ENCODE results near the gene RAB11FIP3. TPM values are rescaled to one million over a fixed set of nuclear protein-coding genes. Genes with fewer than 3 reads are reported as not detected.
"Not testable (repeated sequence)": the region's sequence is repeated elsewhere in the genome, so short reads cannot be mapped to it uniquely, and the experiment has no call there.

The RAB11FIP3 gene
- total RNA-seq, 1 donor from 2014 or later = 24.1 TPM

DNA sequence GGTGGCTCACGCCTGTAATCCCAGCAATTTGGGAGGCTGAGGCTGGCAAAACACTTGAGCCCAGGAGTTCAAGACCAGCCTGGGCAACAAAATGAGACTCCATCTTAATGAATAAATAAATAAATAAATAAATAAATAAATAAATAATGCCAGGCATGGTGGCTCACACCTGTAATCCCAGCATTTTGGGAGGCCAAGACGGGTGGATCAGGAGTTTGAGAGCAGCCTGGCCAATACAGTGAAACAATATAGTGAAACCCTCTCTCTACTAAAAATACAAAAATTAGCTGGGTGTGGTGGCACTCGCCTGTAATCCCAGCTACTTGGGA, 10.3 kb upstream of the RAB11FIP3 start:
- ATAC-seq; DNase-seq (ENCODE audit: low spot score): not testable (repeated sequence)

DNA sequence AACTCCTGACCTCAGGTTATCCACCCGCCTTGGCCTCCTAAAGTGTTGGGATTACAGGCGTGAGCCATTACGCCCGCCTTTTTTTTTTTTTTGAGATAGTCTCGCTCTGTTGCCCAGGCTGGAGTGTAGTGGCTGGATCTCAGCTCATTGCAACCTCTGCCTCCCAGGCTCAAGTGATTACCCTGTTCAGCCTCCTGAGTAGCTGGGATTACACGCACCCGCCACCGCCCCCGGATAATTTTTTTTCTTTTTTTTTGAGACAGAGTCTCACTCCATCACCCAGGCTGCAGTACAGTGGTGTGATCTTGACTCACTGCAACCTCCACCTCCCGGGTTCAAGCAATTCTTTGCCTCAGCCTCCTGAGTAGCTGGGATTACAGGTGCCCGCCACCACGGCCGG, 3.3 kb upstream of the RAB11FIP3 start:
- DNase-seq (ENCODE audit: low spot score); ATAC-seq: not testable (repeated sequence)

DNA sequence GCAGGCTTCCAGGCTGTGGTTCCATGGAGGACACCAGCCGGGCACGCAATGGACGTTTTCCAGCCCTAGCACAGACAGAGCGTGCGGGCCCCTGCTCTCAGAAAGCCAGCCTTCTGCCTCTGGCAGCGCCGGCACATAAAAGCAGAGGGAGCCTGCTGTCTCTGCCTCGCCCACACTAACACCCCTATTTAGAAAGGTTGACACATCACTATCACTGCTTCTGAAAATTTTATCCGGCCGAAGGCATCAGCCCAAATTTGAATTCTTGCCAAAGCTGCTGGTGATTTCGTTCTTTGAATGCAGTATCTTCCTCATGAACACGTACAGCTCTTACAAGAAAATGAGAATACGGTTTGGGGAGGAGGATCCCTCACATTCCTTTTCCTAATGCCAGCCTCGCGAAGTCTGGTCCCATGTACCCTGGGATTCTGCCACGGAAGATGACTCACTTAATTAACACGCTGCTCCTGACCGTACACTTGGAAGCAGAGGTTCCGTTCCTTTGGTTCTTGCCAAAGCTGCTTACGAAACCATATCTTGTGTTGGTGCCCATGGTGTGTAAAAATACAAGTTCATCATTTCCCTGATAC, 1.3 kb upstream of the RAB11FIP3 start:
- DNase-seq (ENCODE audit: low spot score) (peak; percentile 64), ATAC-seq (peak; percentile 61)

DNA sequence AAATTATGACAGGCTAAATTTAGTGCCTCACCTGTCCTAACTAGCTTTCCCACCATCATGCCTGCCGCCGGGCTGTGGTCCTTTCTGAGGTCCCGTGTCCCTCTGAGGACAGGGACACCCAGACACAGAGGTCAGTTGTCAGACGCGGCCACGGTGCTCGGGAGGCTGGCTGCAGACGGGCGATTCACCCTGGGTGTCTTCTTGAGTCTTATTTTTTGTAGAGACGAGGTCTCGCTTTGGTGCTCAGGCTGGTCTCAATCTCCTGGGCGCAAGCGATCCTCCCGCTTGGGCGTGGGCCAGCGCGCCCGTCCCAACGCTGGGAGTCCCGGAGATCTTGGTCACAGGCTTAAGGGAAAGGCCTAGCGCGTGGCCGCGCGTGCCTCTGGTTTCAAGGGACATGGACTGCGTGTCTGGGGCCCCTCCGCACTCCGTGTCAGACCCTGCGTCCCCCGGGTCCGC, 797 bp upstream of the RAB11FIP3 start:
- ATAC-seq (peak; percentile 62), DNase-seq (ENCODE audit: low spot score) (peak; percentile 67)

DNA sequence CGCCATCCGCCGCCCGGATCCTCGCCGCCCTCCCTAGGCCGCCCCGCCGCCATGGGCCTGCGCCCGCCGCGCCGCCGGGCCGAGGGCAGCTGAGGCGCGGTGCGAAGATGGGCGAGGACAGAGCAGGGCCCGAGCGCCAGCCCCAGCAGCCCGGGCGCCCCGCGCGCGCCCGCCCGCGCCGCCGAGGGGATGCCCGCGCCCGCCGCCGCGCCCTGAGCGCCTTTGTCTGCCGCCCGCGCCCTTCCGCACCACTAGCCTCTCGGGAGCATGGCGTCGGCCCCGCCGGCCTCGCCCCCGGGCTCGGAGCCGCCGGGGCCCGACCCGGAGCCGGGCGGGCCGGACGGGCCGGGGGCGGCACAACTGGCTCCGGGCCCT, 278 bp downstream of the RAB11FIP3 start:
- DNase-seq (ENCODE audit: low spot score) (no peak), ATAC-seq (peak; percentile 28)

DNA sequence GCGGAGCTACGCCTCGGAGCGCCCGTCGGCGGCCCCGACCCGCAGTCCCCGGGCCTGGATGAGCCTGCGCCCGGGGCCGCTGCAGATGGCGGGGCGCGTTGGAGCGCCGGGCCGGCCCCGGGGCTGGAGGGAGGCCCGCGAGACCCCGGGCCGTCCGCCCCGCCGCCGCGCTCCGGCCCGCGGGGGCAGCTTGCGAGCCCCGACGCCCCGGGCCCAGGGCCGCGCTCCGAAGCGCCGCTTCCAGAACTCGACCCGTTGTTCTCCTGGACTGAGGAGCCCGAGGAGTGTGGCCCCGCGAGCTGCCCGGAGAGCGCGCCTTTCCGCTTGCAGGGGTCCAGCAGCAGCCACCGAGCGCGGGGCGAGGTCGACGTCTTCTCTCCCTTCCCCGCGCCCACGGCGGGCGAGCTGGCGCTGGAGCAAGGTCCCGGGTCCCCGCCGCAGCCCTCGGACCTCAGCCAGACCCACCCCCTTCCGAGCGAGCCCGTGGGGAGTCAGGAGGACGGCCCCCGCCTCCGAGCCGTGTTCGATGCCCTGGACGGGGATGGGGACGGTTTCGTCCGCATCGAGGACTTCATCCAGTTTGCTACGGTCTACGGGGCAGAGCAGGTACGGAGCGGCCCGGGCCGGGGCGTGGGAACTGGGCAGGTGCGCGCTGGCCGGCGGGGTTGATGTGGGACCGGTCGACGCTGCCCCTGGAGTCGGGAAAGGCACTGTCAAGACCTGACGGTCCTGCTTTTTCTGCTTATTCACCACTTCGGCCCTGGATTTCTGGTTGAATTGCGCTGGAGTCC, 861 bp downstream of the RAB11FIP3 start:
- DNase-seq (ENCODE audit: low spot score) = no peak
- ATAC-seq = peak; percentile 4

DNA sequence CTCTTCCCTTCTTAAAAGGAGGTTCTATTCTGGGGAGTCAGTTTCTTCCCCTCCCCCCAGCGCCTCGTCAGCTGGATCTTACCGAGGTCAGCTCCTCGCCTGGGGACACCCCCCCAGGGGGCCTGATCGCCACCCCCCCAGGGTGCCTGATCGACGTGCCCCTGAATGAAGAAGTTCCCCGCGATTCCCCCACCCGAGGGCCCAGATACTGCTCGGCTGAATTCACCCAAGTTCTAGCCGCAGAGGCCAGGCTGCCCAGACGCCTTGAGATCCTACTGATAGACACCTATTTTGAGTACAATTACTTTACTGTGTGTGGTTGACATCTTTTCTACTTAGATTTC, 1.4 kb downstream of the RAB11FIP3 start:
- ATAC-seq (no peak), DNase-seq (ENCODE audit: low spot score) (no peak)

DNA sequence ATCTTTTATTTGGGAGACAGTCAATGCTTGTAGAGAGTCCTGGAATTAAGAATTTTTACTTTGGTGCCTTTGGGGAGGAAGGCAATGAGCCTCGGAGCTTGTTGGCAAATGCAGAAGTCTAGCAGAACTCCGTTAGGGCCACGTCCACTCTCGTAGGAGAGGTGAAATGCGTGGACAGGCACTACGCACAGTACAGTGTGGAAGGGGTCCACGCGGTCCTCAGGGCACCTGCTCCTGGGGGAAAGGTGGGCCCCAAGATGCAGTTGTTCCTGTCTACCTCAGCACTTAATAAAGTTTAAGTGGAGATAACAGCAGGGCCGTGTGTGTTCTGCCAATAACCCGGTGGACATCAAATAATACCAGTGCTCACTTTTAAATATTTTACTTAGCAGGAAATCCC, 1.8 kb downstream of the RAB11FIP3 start:
- DNase-seq (ENCODE audit: low spot score) (no peak), ATAC-seq (no peak)

DNA sequence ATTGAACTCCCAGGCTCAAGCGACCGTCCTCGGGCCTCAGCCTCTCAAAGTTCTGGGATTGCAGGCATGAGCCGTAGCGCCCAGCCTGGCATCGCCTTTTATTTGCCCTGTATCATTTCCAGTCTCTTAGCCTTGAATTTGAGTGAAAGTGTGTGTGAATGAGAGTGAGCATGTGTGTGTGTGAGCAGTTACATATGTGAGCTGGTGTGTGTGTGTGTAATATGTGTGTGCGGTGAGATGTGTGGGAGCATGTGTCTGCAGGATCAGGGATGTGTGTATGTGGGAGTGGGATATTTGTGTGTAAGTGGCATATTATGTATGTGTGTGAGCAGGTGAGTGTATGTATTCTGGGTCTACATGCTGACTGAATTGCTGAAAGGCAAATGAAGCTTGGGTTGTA, 5.5 kb downstream of the RAB11FIP3 start:
- DNase-seq (ENCODE audit: low spot score) (no peak), ATAC-seq (no peak)

DNA sequence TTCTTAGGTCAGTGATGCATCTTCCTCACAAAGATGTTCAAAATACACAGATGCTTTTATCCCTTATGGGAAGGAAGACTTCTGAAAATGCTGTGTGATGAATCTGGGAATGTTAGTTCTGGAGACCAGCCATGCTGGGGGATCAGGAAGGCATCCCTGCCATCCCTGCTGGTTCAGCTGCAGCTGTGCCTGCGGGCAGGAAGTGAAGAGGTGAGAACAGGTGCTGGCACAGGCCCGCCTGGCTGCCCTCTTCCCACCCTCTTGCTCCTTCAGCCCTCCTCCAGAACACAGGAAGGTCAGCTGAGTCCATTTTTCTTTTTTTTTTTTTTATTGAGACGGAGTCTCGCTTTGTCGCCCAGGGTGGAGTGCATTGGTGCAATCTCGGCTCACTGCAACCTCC, 15.2 kb downstream of the RAB11FIP3 start:
- no peak for ATAC-seq
- DNase-seq (ENCODE audit: low spot score) = no peak

DNA sequence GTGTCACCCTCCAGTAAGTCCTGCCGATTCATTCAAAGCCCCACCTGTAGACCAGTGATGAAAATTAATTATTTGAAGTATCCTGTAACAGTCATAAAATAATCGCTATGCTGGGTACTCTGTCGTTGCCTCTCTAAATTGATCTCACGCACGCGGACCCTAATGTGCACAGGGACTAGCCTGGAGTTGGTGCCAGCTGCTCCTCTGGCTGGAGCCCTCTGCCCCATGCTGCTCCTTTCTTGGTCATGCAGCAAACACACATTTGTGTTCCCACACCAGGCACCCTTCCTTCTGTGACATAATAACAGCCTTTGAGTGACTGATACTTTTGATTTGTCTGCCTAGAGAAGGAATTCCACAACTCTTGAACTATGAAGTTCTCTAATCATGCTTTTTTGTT, 16.0 kb downstream of the RAB11FIP3 start:
- DNase-seq (ENCODE audit: low spot score) (no peak), ATAC-seq (no peak)

DNA sequence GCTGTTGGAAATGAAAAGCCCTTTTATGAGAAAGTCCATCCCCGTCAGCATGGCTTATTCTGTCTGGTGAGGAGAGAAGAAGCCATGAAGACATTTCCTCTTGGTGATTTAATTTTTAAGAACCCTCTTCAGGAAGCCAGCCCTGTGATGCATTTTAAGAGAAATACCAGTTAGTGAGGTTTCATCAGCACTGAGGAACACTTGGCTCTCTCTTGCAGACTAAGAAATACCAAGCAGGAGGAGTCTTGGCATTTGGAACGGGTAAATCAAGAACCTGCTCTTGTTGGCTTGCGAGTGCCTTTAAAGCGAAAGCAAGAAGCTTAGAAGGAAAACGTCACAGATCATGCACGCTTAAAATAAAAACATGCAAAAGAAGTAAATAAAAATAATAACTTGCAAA, 17.5 kb downstream of the RAB11FIP3 start:
- ATAC-seq = no peak
- no peak for DNase-seq (ENCODE audit: low spot score)

DNA sequence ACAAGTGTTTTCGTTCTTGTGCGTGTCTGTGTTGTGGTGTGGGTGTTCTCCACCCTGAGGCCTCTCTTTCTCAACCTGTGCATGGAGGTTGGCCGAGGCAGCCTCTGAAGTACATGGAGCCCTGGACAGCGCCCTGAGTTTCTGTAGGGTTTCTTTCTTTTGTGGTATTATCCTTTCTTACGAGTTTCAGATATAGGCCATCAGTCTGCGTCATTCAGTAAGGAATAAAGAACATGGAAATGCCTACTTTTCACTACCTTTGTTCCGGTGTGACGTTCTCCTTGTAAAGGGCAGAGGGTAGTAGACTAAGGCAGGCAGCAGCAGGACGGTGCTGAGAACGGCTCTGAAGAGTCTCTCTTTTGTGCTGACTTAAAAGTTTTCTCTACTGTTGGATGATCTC, 18.6 kb downstream of the RAB11FIP3 start:
- DNase-seq (ENCODE audit: low spot score) (no peak), ATAC-seq (no peak)

DNA sequence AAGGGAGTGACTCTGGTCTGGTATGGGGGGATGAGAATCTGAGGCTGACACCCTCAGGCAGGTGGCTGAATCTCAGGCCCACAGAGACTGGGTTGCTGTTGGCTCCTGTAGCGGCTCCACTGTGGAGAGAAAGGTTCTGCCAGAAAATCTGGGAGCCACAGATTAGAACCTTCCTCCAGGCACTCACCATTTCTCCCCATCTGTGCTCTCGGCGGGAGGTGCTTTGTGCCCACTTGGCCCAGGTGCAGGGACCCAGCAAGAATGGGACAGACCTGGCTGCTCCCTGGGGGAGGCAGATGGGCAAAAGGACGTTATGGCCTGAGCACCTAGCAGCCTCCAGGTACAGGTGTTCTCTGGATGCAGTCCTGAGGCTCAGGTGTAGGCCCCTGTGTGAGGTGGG, 20.1 kb downstream of the RAB11FIP3 start:
- ATAC-seq (no peak), DNase-seq (ENCODE audit: low spot score) (no peak)

DNA sequence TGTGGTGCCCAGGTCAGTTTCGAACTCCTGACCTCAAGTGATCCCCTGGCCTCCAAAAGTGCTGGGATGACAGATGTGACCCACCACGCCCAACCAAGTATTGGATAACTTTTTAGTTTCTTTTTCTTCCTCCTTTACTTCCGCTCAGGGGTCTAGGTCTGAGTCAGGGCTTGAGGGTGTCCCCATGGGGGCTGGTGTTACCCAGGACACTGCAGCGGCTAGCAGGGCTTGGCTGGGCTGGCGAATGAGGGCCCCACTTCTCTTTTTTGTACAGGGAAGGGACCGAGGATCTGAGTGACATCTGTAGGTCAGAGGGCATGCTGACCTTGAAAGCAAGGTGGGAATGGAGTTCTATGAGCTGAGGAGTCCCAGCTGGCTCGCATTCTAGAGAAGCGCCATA, 24.9 kb downstream of the RAB11FIP3 start:
- DNase-seq (ENCODE audit: low spot score) = no peak
- ATAC-seq = no peak

DNA sequence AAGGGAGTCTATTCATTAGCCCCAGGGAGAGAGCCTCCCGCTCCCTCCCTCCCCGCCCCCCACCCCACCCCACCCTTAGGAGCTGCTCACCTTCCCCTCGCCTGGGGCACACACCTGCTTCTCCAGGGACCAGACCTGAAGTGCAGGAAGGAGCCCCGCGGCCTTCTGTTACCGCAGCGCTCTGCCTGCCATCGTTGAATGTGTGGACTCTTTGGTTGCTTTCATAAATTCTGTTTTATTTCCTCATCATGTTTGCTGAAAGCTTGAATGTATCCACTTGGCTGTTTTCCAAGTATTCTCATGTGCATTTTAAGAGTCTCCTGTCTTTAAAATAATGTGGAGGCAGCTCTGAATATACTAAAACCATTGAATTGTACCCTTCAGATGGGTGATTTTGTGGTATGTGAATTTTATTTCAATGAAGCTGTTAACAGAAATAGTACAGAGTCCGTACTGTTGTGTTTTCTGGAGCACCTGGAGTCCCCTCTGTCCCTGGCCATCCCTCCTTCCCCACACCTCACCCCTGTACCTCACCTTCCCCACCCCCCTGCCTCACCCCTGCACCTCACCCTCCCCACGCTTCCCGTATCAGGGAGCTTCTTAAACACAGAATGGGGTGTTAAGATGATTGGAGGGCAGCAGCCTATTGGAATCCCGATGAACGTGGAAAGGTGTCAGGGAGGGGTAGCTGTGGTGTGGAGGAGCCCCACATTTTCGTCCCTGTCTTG, 25.5 kb downstream of the RAB11FIP3 start:
- peak; percentile 23 for ATAC-seq
- DNase-seq (ENCODE audit: low spot score) = no peak

DNA sequence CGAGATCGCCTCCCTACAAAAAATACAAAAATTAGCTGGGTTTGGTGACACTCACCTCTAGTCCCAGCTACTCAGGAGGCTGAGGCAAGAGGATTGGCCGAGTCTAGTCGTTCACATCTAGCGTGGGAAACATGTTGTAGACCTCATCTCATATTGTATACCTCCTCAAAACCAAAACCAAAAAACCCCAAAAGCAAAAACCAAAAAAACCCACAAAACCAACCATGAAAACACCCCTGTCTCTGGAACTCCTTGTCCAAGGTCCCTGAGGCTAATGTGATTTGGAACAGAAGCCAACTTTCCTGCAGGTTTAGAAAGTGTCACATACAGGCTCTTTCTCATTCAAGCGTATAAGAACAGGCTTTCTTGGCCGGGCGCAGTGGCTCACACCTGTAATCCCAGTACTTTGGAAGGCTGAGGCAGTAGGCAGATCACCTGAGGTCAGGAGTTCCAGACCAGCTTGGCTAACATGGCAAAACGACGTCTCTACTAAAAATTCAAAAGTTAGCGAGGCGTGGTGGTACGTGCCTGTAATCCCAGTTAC, 29.0 kb downstream of the RAB11FIP3 start:
- DNase-seq (ENCODE audit: low spot score) (no peak), ATAC-seq (no peak)

DNA sequence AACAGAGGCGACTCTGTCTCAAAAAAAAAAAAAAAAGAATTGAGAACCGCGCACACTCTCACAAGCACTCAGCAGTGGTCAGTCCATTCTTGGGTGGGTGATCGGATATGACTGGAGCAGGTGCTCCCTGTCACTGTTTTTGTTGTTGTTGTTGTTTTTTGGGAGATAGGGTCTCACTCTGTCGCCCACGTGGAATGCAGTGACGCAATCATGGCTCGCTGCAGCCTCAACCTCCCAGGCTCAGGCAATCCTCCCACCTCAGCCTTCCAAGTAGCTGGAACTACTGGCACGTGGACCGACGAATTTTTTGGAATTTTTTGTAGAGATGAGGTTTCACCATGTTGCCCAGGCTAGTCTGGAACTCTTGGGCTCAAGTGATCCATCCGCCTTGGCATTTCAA, 30.0 kb downstream of the RAB11FIP3 start:
- no peak for ATAC-seq
- no peak for DNase-seq (ENCODE audit: low spot score)

DNA sequence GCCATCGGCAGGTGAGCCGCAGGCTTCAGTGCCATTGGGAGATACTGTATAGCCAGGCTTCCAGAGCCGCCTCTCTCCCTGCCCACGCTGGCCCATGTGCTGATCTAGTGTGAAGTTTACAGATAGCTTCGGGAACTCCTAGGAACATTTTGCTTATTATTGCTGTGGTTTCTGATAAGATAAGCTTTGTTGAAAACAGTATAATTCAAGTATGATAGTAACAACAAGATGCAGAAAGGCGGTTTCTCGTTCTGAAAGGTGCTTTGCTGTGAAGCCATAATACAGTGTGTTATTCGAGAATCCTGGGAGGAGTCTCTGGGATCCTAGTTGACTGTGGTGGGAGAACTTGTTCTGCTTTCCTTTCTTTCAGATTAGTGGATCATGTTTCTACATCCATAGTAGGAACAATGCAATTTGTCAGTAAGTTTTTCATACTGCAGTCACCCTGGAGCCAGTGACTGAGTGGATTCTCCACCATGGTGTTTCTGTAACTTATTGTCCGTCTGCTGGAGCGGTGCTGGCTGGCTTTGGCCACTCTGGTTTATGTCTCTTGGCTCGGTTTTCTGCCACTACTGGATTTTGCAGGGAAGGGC, 31.5 kb downstream of the RAB11FIP3 start:
- peak; percentile 86 for ATAC-seq

DNA sequence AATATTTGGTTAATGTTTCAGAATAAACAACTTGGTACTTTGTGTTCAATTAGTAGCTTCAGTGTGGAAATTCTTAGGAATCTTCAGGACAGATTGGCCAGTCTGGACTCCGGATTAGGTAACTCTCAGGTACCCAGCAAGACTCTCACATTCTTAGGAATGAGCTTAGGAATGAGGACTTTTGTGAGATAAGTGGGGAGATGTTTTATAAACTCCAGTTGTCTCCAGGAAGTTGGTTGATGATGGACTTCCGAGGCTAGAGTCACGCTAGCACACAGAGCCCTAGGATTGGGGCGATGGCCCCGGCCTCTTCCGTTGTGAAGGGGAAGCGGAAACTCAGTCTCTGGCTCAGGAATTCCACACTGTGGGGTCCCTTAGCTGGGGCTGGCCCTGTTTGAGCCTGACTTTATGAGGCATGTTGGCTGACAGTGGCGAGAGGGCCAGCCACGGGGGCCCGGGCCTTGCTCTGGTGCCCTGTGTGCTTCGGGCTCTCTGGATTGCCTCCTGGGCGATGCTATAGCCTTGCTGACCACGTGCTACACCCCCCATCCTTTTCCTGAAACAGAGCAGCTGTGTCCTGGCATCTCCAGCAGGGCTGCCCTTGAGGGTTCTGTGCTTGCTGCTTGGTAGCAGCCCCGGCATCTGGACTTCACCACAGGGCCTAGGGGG, 32.4 kb downstream of the RAB11FIP3 start:
- peak; percentile 53 for ATAC-seq

More for the DNA sequence above, 31.5 kb downstream of the RAB11FIP3 start:
- DNase-seq (ENCODE audit: low spot score) = no peak

DNA sequence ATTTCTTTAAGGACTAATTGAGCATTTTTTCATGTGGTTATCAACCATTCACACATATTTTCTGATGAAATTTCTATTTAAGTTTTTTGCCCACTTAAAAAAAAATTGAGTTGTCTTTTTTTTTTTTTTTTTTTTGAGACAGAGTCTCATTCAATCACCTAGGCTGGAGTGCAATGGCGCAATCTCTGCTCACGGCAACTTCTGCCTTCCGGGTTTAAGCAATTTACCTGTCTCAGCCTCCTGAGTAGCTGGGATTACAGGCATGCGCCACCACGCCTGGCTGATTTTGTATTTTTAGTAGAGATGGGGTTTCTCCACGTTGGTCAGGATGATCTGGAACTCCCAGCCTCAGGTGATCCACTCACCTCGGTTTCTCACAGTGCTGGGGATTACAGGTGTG, 34.3 kb downstream of the RAB11FIP3 start:
- DNase-seq (ENCODE audit: low spot score) (no peak), ATAC-seq (no peak)

More for the DNA sequence above, 32.4 kb downstream of the RAB11FIP3 start:
- DNase-seq (ENCODE audit: low spot score) = no peak
